Myocyte (in vitro differentiated cells): Measurements from ENCODE around the gene ZFP37. TPM values are rescaled to one million over a fixed set of nuclear protein-coding genes. Genes with fewer than 3 reads are reported as not detected.

ENCODE experiments used
- total RNA-seq: library from RNA; depleted of rRNA; stranded (reverse); fragments of >200 nt; gene quantifications from 2 replicates; pipeline ENCODE4 v1.2.3, GENCODE V29; 2014

ZFP37 gene
- total RNA-seq, 1 donor from 2014 or later, result 5.5 TPM

Other genes starting within 250 kb of the ZFP37 start
- gene SLC46A2, start 165.8 kb downstream of the ZFP37 start, total RNA-seq, result not detected in 2 replicates
- 0.36 and 1.1 TPM in 2 replicates for gene ZNF883, start 44.5 kb downstream of the ZFP37 start, total RNA-seq
- 62.3 and 68.5 TPM in 2 replicates for gene SLC31A2, start 94.3 kb upstream of the ZFP37 start, total RNA-seq
- 20.3 and 20.5 TPM in 2 replicates for gene FKBP15, start 164.6 kb upstream of the ZFP37 start, total RNA-seq
- 12.0 and 13.6 TPM in 2 replicates for gene SLC31A1, start 164.8 kb upstream of the ZFP37 start, total RNA-seq
- 27.8 and 36.0 TPM in 2 replicates for gene CDC26, start 218.8 kb upstream of the ZFP37 start, total RNA-seq
- gene PRPF4, start 218.9 kb upstream of the ZFP37 start, total RNA-seq, result 18.7 and 21.7 TPM in 2 replicates
- not detected in 2 replicates for gene RNF183, start 246.7 kb upstream of the ZFP37 start, total RNA-seq